ENCODE results near the gene PCDHGC4. TPM values are rescaled to one million over a fixed set of nuclear protein-coding genes. Genes with fewer than 3 reads are reported as not detected.

The PCDHGC4 gene
- polyA plus RNA-seq, 1 experiment = 0.49 TPM

- Histone ChIP-seq H3K36me3 (ENCODE audit: control insufficient read depth, insufficient read depth, low read length) (no peaks in the 10 kb centered on the region), H3K4me3 (ENCODE audit: low read depth, low read length) (no peak overlapping the region), H3K27me3 (ENCODE audit: control insufficient read depth, insufficient read depth, low read length) (no peaks in the 10 kb centered on the region)
- no peak for DNase-seq (ENCODE audit: low read depth)
- ChIA-PET CTCF (interaction anchor here (1.2 to 10.1 kb wide), 9 partner anchors 13 to 117 kb away, joined by 3 to 170 read pairs (median 5); partner anchors contain the start of genes PCDHGA10, PCDHGA11 and PCDHGA12), POLR2A (no interaction called here)
- TF ChIP-seq CTCF (IDR thresholded peaks at IDR 0.05; ENCODE audit: insufficient read depth, low read depth, low read length) = no peak
Observed at GRCh38 chr5:141529002-141529401, 44.2 kb downstream of the PCDHGC4 start.

- H3K27me3 ChIP-seq (ENCODE audit: control insufficient read depth, insufficient read depth, low read length) = no peaks in the 10 kb centered on the region
- TF ChIP-seq CTCF (IDR thresholded peaks at IDR 0.05; ENCODE audit: insufficient read depth, low read depth, low read length) = no peak
- POLR2A ChIA-PET = no interaction called here
- no peak overlapping the region for H3K4me3 ChIP-seq (ENCODE audit: low read depth, low read length)
- CTCF ChIA-PET = interaction anchor here (1.7 to 3.9 kb wide), 2 partner anchors 28 to 37 kb away, joined by 4 to 16 read pairs; no protein-coding TSS in a partner anchor
- H3K36me3 ChIP-seq (ENCODE audit: control insufficient read depth, insufficient read depth, low read length) = no peaks in the 10 kb centered on the region
- no peak for DNase-seq (ENCODE audit: low read depth)
Observed at GRCh38 chr5:141529873-141530272, 45.0 kb downstream of the PCDHGC4 start.

- ChIA-PET CTCF (interaction anchor here (1.1 to 2.3 kb wide), 4 partner anchors 20 to 31 kb away, joined by 3 to 8 read pairs (median 5); no protein-coding TSS in a partner anchor), POLR2A (no interaction called here)
- DNase-seq (ENCODE audit: low read depth) = no peak
- Histone ChIP-seq H3K27me3 (ENCODE audit: control insufficient read depth, insufficient read depth, low read length) (no peaks in the 10 kb centered on the region), H3K4me3 (ENCODE audit: low read depth, low read length) (no peak overlapping the region), H3K36me3 (ENCODE audit: control insufficient read depth, insufficient read depth, low read length) (no peaks in the 10 kb centered on the region)
- no peak for TF ChIP-seq CTCF (IDR thresholded peaks at IDR 0.05; ENCODE audit: insufficient read depth, low read depth, low read length)
Observed at GRCh38 chr5:141532726-141533125, 47.9 kb downstream of the PCDHGC4 start.

GRCh38 chr5:141533897-141534296, 49.1 kb downstream of the PCDHGC4 start:
- TF ChIP-seq CTCF (IDR thresholded peaks at IDR 0.05; ENCODE audit: insufficient read depth, low read depth, low read length) = no peak
- H3K4me3 ChIP-seq (ENCODE audit: low read depth, low read length) = no peak overlapping the region
- ChIA-PET CTCF (interaction anchor here (0.7 to 2.3 kb wide), 9 partner anchors 12 to 121 kb away, joined by 3 to 8 read pairs (median 4); partner anchors contain the start of genes PCDHGA10, PCDHGA11 and PCDHGB7), POLR2A (no interaction called here)
- no peaks in the 10 kb centered on the region for H3K36me3 ChIP-seq (ENCODE audit: control insufficient read depth, insufficient read depth, low read length)
- H3K27me3 ChIP-seq (ENCODE audit: control insufficient read depth, insufficient read depth, low read length) = no peaks in the 10 kb centered on the region
- no peak for DNase-seq (ENCODE audit: low read depth)

- Histone ChIP-seq H3K36me3 (ENCODE audit: control insufficient read depth, insufficient read depth, low read length) (no peaks in the 10 kb centered on the region), H3K4me3 (ENCODE audit: low read depth, low read length) (no peak overlapping the region), H3K27me3 (ENCODE audit: control insufficient read depth, insufficient read depth, low read length) (no peaks in the 10 kb centered on the region)
- ChIA-PET POLR2A (no interaction called here), CTCF (interaction anchor here (0.7 to 2.3 kb wide), 8 partner anchors 12 to 121 kb away, joined by 3 to 8 read pairs (median 4); partner anchors contain the start of genes PCDHGA10, PCDHGA11 and PCDHGB7)
- no peak for DNase-seq (ENCODE audit: low read depth)
- no peak for TF ChIP-seq CTCF (IDR thresholded peaks at IDR 0.05; ENCODE audit: insufficient read depth, low read depth, low read length)
Observed at GRCh38 chr5:141534492-141535213, 49.8 kb downstream of the PCDHGC4 start.

Other genes with a start within 250 kb of the PCDHGC4 start
- gene PCDHB15, start 239.6 kb upstream of the PCDHGC4 start, polyA plus RNA-seq (2011; rRNA removed) = 0.45 and 0.52 TPM in 2 replicates
- not detected in 2 replicates for gene SLC25A2, start 181.0 kb upstream of the PCDHGC4 start, polyA plus RNA-seq (2011; rRNA removed)
- gene TAF7, start 164.2 kb upstream of the PCDHGC4 start, polyA plus RNA-seq (2011; rRNA removed) = 25.5 and 46.7 TPM in 2 replicates
- 1.8 and 1.9 TPM in 2 replicates for gene PCDHGA1, start 154.5 kb upstream of the PCDHGC4 start, polyA plus RNA-seq (2011; rRNA removed)
- 6.7 and 6.8 TPM in 2 replicates for gene PCDHGA2, start 146.3 kb upstream of the PCDHGC4 start, polyA plus RNA-seq (2011; rRNA removed)
- gene PCDHGA3, start 141.2 kb upstream of the PCDHGC4 start, polyA plus RNA-seq (2011; rRNA removed) = 1.9 and 2.5 TPM in 2 replicates
- gene PCDHGB1, start 134.9 kb upstream of the PCDHGC4 start, polyA plus RNA-seq (2011; rRNA removed) = 2.0 and 2.2 TPM in 2 replicates
- 3.0 and 4.0 TPM in 2 replicates for gene PCDHGA4, start 130.0 kb upstream of the PCDHGC4 start, polyA plus RNA-seq (2011; rRNA removed)
- gene PCDHGB2, start 125.0 kb upstream of the PCDHGC4 start, polyA plus RNA-seq (2011; rRNA removed) = 3.7 and 4.0 TPM in 2 replicates
- 1.2 and 1.6 TPM in 2 replicates for gene PCDHGA5, start 120.9 kb upstream of the PCDHGC4 start, polyA plus RNA-seq (2011; rRNA removed)
- 2.7 and 3.0 TPM in 2 replicates for gene PCDHGB3, start 114.8 kb upstream of the PCDHGC4 start, polyA plus RNA-seq (2011; rRNA removed)
- 3.3 and 4.3 TPM in 2 replicates for gene PCDHGA6, start 111.1 kb upstream of the PCDHGC4 start, polyA plus RNA-seq (2011; rRNA removed)
- 1.8 and 3.6 TPM in 2 replicates for gene PCDHGA7, start 102.3 kb upstream of the PCDHGC4 start, polyA plus RNA-seq (2011; rRNA removed)
- 11.8 and 12.2 TPM in 2 replicates for gene PCDHGB4, start 97.3 kb upstream of the PCDHGC4 start, polyA plus RNA-seq (2011; rRNA removed)
- 0.72 and 0.77 TPM in 2 replicates for gene PCDHGA8, start 92.4 kb upstream of the PCDHGC4 start, polyA plus RNA-seq (2011; rRNA removed)
- 13.5 and 19.4 TPM in 2 replicates for gene PCDHGB5, start 87.1 kb upstream of the PCDHGC4 start, polyA plus RNA-seq (2011; rRNA removed)
- 0.97 and 1.2 TPM in 2 replicates for gene PCDHGA9, start 82.3 kb upstream of the PCDHGC4 start, polyA plus RNA-seq (2011; rRNA removed)
- gene PCDHGB6, start 77.0 kb upstream of the PCDHGC4 start, polyA plus RNA-seq (2011; rRNA removed) = 1.5 and 1.7 TPM in 2 replicates
- gene PCDHGA10, start 72.0 kb upstream of the PCDHGC4 start, polyA plus RNA-seq (2011; rRNA removed) = 2.7 and 3.9 TPM in 2 replicates
- 7.6 and 9.6 TPM in 2 replicates for gene PCDHGB7, start 67.4 kb upstream of the PCDHGC4 start, polyA plus RNA-seq (2011; rRNA removed)
- 5.4 and 7.4 TPM in 2 replicates for gene PCDHGA11, start 64.0 kb upstream of the PCDHGC4 start, polyA plus RNA-seq (2011; rRNA removed)
- gene PCDHGA12, start 54.5 kb upstream of the PCDHGC4 start, polyA plus RNA-seq (2011; rRNA removed) = 6.1 and 7.9 TPM in 2 replicates
- 36.5 and 56.3 TPM in 2 replicates for gene PCDHGC3, start 9.1 kb upstream of the PCDHGC4 start, polyA plus RNA-seq (2011; rRNA removed)
- gene PCDHGC5, start 4.1 kb downstream of the PCDHGC4 start, polyA plus RNA-seq (2011; rRNA removed) = 0.99 and 1.6 TPM in 2 replicates
- 23.3 and 36.6 TPM in 2 replicates for gene DIAPH1, start 134.0 kb downstream of the PCDHGC4 start, polyA plus RNA-seq (2011; rRNA removed)
- 84.2 and 97.8 TPM in 2 replicates for gene HDAC3, start 151.8 kb downstream of the PCDHGC4 start, polyA plus RNA-seq (2011; rRNA removed)
- gene RELL2, start 152.0 kb downstream of the PCDHGC4 start, polyA plus RNA-seq (2011; rRNA removed) = 3.7 and 5.0 TPM in 2 replicates
- 35.8 and 45.8 TPM in 2 replicates for gene FCHSD1, start 166.4 kb downstream of the PCDHGC4 start, polyA plus RNA-seq (2011; rRNA removed)
- 4.1 and 5.6 TPM in 2 replicates for gene ARAP3, start 197.2 kb downstream of the PCDHGC4 start, polyA plus RNA-seq (2011; rRNA removed)

All from BJ (cell line).